ENCODE measurements around the gene ZDHHC19.

- TF ChIP-seq CTCF (IDR thresholded peaks at IDR 0.05 in 4 of 5, conservative IDR thresholded peaks at IDR 0.05 in 1 of 5): no peak
- TF ChIP-seq POLR2A (IDR thresholded peaks at IDR 0.05): no peak
Observed at GRCh38 chr3:196203846-196204245, 7.4 kb downstream of the ZDHHC19 start.
